Heart left ventricle (tissue), 13 donors: Measurements from ENCODE around the gene EEF2K.

ENCODE experiments used
- POLR2A ChIP-seq, 2 donors: fragments of 450-650 bp; IDR thresholded peaks; one replicate each; pipeline ENCODE4 v1.6.1; 2017; ENCODE audit warnings: antibody characterized with exemption in 2 of 2, mild to moderate bottlenecking in 2 of 2, moderate library complexity in 2 of 2
- TF ChIP-seq, protein P1 (sequence below), 12 donors: fragments of 200-600 bp; sonication (generic) in 4 of 12; IDR thresholded peaks; one replicate each; pipeline versions ENCODE4 v1.5.0 to v1.8.0; 2018 to 2022; ENCODE audit warnings: antibody characterized with exemption in 12 of 12, mild to moderate bottlenecking in 5 of 12
- donor health status: ischemic (EF 13 %, LVEDD 7.1; RV severe dilation, severe dysfunction).
- donor health status: DM: no; HTN: yes; CAD: no.
- donor health status: DM: no; HTN: no; CAD: no.
- donor health status: ischemic (EF 25% LVEDD 6.9; RV normal size, moderate dysfunction).
- donor health status: ischemic (EF 25% LVEDD 5.7; RV mildly dilated, moderate dysfunction).
- donor health status: ischemic (EF 35%, LVEDD 5.7; RV mildly dilated, moderate dysfunction).
- donor health status: nonischemic (EF 11% LVEDD 7.7; RV severe dilation, severe dysfunction).
- donor health status: DM: yes; HTN: yes; CAD: no.
- donor health status: PGD.
- donor health status: ischemic (EF 29% LVEDD 5.4; RV normal size, mild dysfunction).
- donor health status: nonischemic (EF 23%, LVEDD 6.1; RV moderate dilation, normal function).

GRCh38 chr16:22189473-22190080, 16.5 kb upstream of the EEF2K start:
- TF ChIP-seq, protein P1, sequence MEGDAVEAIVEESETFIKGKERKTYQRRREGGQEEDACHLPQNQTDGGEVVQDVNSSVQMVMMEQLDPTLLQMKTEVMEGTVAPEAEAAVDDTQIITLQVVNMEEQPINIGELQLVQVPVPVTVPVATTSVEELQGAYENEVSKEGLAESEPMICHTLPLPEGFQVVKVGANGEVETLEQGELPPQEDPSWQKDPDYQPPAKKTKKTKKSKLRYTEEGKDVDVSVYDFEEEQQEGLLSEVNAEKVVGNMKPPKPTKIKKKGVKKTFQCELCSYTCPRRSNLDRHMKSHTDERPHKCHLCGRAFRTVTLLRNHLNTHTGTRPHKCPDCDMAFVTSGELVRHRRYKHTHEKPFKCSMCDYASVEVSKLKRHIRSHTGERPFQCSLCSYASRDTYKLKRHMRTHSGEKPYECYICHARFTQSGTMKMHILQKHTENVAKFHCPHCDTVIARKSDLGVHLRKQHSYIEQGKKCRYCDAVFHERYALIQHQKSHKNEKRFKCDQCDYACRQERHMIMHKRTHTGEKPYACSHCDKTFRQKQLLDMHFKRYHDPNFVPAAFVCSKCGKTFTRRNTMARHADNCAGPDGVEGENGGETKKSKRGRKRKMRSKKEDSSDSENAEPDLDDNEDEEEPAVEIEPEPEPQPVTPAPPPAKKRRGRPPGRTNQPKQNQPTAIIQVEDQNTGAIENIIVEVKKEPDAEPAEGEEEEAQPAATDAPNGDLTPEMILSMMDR (IDR thresholded peaks at IDR 0.05), result no peak
- TF ChIP-seq POLR2A (IDR thresholded peaks at IDR 0.05), result no peak
